ENCODE results near the gene KCNQ1.

KCNQ1 gene

GRCh38 chr11:2707736-2708135 lies 262.9 kb downstream of the KCNQ1 start:
- Histone ChIP-seq H2AFZ (ENCODE audit: low read depth, low read length) (no peak overlapping the region), H3K9me3 (ENCODE audit: low read length) (no peaks in the 10 kb centered on the region), H3K27me3 (ENCODE audit: insufficient read depth, low read length) (peaks cover 2% of the 10 kb centered on the region), H3K36me3 (ENCODE audit: insufficient read depth, low read length) (no peaks in the 10 kb centered on the region), H3K4me3 (ENCODE audit: low read length) (no peak overlapping the region), H3K4me1 (ENCODE audit: insufficient read depth, low read length) (peaks cover 7% of the 10 kb centered on the region)

GRCh38 chr11:2708151-2708581 lies 263.4 kb downstream of the KCNQ1 start:
- Histone ChIP-seq H3K9me3 (ENCODE audit: low read length) (no peaks in the 10 kb centered on the region), H3K4me3 (ENCODE audit: low read length) (no peak overlapping the region), H3K27me3 (ENCODE audit: insufficient read depth, low read length) (peaks cover 2% of the 10 kb centered on the region), H2AFZ (ENCODE audit: low read depth, low read length) (no peak overlapping the region), H3K4me1 (ENCODE audit: insufficient read depth, low read length) (peaks cover 5% of the 10 kb centered on the region), H3K36me3 (ENCODE audit: insufficient read depth, low read length) (no peaks in the 10 kb centered on the region)

GRCh38 chr11:2708757-2709281 lies 264.0 kb downstream of the KCNQ1 start:
- H3K27me3 ChIP-seq (ENCODE audit: insufficient read depth, low read length), result peaks cover 2% of the 10 kb centered on the region
- no peak overlapping the region for H2AFZ ChIP-seq (ENCODE audit: low read depth, low read length)
- H3K9me3 ChIP-seq (ENCODE audit: low read length), result no peaks in the 10 kb centered on the region
- H3K4me3 ChIP-seq (ENCODE audit: low read length), result no peak overlapping the region
- no peaks in the 10 kb centered on the region for H3K4me1 ChIP-seq (ENCODE audit: insufficient read depth, low read length)
- H3K36me3 ChIP-seq (ENCODE audit: insufficient read depth, low read length), result no peaks in the 10 kb centered on the region

GRCh38 chr11:2709429-2709828 lies 264.6 kb downstream of the KCNQ1 start:
- Histone ChIP-seq H3K4me3 (ENCODE audit: low read length) (no peak overlapping the region), H3K27me3 (ENCODE audit: insufficient read depth, low read length) (peaks cover 8% of the 10 kb centered on the region)

GRCh38 chr11:2711161-2711560 lies 266.4 kb downstream of the KCNQ1 start:
- no peak overlapping the region for H3K4me3 ChIP-seq (ENCODE audit: low read length)
- H3K27me3 ChIP-seq (ENCODE audit: insufficient read depth, low read length), result peaks cover 15% of the 10 kb centered on the region
- H2AFZ ChIP-seq (ENCODE audit: low read depth, low read length), result no peak overlapping the region
- no peaks in the 10 kb centered on the region for H3K4me1 ChIP-seq (ENCODE audit: insufficient read depth, low read length)
- peaks cover 1% of the 10 kb centered on the region for H3K9me3 ChIP-seq (ENCODE audit: low read length)
- no peaks in the 10 kb centered on the region for H3K36me3 ChIP-seq (ENCODE audit: insufficient read depth, low read length)

More at GRCh38 chr11:2709429-2709828, 264.6 kb downstream of the KCNQ1 start:
- Histone ChIP-seq H3K9me3 (ENCODE audit: low read length) (no peaks in the 10 kb centered on the region), H3K4me1 (ENCODE audit: insufficient read depth, low read length) (no peaks in the 10 kb centered on the region), H2AFZ (ENCODE audit: low read depth, low read length) (no peak overlapping the region), H3K36me3 (ENCODE audit: insufficient read depth, low read length) (no peaks in the 10 kb centered on the region)

- H3K9me3 ChIP-seq (ENCODE audit: low read length), result peaks cover 1% of the 10 kb centered on the region
- no peak overlapping the region for H2AFZ ChIP-seq (ENCODE audit: low read depth, low read length)
- no peaks in the 10 kb centered on the region for H3K36me3 ChIP-seq (ENCODE audit: insufficient read depth, low read length)
- no peaks in the 10 kb centered on the region for H3K4me1 ChIP-seq (ENCODE audit: insufficient read depth, low read length)
- H3K4me3 ChIP-seq (ENCODE audit: low read length), result no peak overlapping the region
- peaks cover 30% of the 10 kb centered on the region for H3K27me3 ChIP-seq (ENCODE audit: insufficient read depth, low read length)
Observed at GRCh38 chr11:2713094-2713493, 268.3 kb downstream of the KCNQ1 start.

GRCh38 chr11:2713661-2714462 lies 269.1 kb downstream of the KCNQ1 start:
- Histone ChIP-seq H2AFZ (ENCODE audit: low read depth, low read length) (no peak overlapping the region), H3K4me1 (ENCODE audit: insufficient read depth, low read length) (no peaks in the 10 kb centered on the region), H3K4me3 (ENCODE audit: low read length) (no peak overlapping the region), H3K36me3 (ENCODE audit: insufficient read depth, low read length) (no peaks in the 10 kb centered on the region), H3K27me3 (ENCODE audit: insufficient read depth, low read length) (peaks cover 37% of the 10 kb centered on the region), H3K9me3 (ENCODE audit: low read length) (peaks cover 1% of the 10 kb centered on the region)

- Histone ChIP-seq H3K4me3 (ENCODE audit: low read length) (no peak overlapping the region), H3K9me3 (ENCODE audit: low read length) (peaks cover 1% of the 10 kb centered on the region), H3K36me3 (ENCODE audit: insufficient read depth, low read length) (no peaks in the 10 kb centered on the region), H3K4me1 (ENCODE audit: insufficient read depth, low read length) (no peaks in the 10 kb centered on the region), H3K27me3 (ENCODE audit: insufficient read depth, low read length) (peaks cover 38% of the 10 kb centered on the region), H2AFZ (ENCODE audit: low read depth, low read length) (no peak overlapping the region)
Observed at GRCh38 chr11:2714463-2714800, 269.6 kb downstream of the KCNQ1 start.

- H3K36me3 ChIP-seq (ENCODE audit: insufficient read depth, low read length), result no peaks in the 10 kb centered on the region
- peaks cover 4% of the 10 kb centered on the region for H3K4me1 ChIP-seq (ENCODE audit: insufficient read depth, low read length)
- peaks cover 1% of the 10 kb centered on the region for H3K9me3 ChIP-seq (ENCODE audit: low read length)
- H3K27me3 ChIP-seq (ENCODE audit: insufficient read depth, low read length), result peaks cover 42% of the 10 kb centered on the region
- no peak overlapping the region for H3K4me3 ChIP-seq (ENCODE audit: low read length)
- no peak overlapping the region for H2AFZ ChIP-seq (ENCODE audit: low read depth, low read length)
Observed at GRCh38 chr11:2714871-2715270, 270.1 kb downstream of the KCNQ1 start.

GRCh38 chr11:2715716-2716350 lies 271.0 kb downstream of the KCNQ1 start:
- Histone ChIP-seq H3K4me1 (ENCODE audit: insufficient read depth, low read length) (peaks cover 13% of the 10 kb centered on the region), H3K4me3 (ENCODE audit: low read length) (no peak overlapping the region), H3K27me3 (ENCODE audit: insufficient read depth, low read length) (peaks cover 44% of the 10 kb centered on the region), H3K36me3 (ENCODE audit: insufficient read depth, low read length) (no peaks in the 10 kb centered on the region), H2AFZ (ENCODE audit: low read depth, low read length) (no peak overlapping the region), H3K9me3 (ENCODE audit: low read length) (peaks cover 1% of the 10 kb centered on the region)

- Histone ChIP-seq H3K27me3 (ENCODE audit: insufficient read depth, low read length) (peaks cover 44% of the 10 kb centered on the region), H2AFZ (ENCODE audit: low read depth, low read length) (no peak overlapping the region), H3K9me3 (ENCODE audit: low read length) (peaks cover 1% of the 10 kb centered on the region), H3K4me1 (ENCODE audit: insufficient read depth, low read length) (peaks cover 20% of the 10 kb centered on the region), H3K4me3 (ENCODE audit: low read length) (no peak overlapping the region), H3K36me3 (ENCODE audit: insufficient read depth, low read length) (no peaks in the 10 kb centered on the region)
Observed at GRCh38 chr11:2716376-2717095, 271.7 kb downstream of the KCNQ1 start.

- Histone ChIP-seq H3K9me3 (ENCODE audit: low read length) (peaks cover 1% of the 10 kb centered on the region), H3K27me3 (ENCODE audit: insufficient read depth, low read length) (peaks cover 56% of the 10 kb centered on the region), H3K4me1 (ENCODE audit: insufficient read depth, low read length) (peaks cover 25% of the 10 kb centered on the region), H2AFZ (ENCODE audit: low read depth, low read length) (no peak overlapping the region), H3K4me3 (ENCODE audit: low read length) (no peak overlapping the region), H3K36me3 (ENCODE audit: insufficient read depth, low read length) (no peaks in the 10 kb centered on the region)
Observed at GRCh38 chr11:2717561-2718325, 272.9 kb downstream of the KCNQ1 start.
